ENCODE results near the gene TIMM50.

TIMM50 gene

GRCh38 chr19:39496063-39496462, 15.4 kb downstream of the TIMM50 start:
- TF ChIP-seq, protein P1, sequence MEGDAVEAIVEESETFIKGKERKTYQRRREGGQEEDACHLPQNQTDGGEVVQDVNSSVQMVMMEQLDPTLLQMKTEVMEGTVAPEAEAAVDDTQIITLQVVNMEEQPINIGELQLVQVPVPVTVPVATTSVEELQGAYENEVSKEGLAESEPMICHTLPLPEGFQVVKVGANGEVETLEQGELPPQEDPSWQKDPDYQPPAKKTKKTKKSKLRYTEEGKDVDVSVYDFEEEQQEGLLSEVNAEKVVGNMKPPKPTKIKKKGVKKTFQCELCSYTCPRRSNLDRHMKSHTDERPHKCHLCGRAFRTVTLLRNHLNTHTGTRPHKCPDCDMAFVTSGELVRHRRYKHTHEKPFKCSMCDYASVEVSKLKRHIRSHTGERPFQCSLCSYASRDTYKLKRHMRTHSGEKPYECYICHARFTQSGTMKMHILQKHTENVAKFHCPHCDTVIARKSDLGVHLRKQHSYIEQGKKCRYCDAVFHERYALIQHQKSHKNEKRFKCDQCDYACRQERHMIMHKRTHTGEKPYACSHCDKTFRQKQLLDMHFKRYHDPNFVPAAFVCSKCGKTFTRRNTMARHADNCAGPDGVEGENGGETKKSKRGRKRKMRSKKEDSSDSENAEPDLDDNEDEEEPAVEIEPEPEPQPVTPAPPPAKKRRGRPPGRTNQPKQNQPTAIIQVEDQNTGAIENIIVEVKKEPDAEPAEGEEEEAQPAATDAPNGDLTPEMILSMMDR (IDR thresholded peaks at IDR 0.05; ENCODE audit: low read depth, low read length) = no peak
- no peak overlapping the region for H3K4me3 ChIP-seq (ENCODE audit: low read depth, low read length)

GRCh38 chr19:39497701-39497995, 17.0 kb downstream of the TIMM50 start:
- H3K4me3 ChIP-seq (ENCODE audit: low read depth, low read length) = no peak overlapping the region
- TF ChIP-seq, protein P1 (IDR thresholded peaks at IDR 0.05; ENCODE audit: low read depth, low read length) = 0 out of 2 replicates have a peak, but pooled peaks have one; percentile 9

DNA sequence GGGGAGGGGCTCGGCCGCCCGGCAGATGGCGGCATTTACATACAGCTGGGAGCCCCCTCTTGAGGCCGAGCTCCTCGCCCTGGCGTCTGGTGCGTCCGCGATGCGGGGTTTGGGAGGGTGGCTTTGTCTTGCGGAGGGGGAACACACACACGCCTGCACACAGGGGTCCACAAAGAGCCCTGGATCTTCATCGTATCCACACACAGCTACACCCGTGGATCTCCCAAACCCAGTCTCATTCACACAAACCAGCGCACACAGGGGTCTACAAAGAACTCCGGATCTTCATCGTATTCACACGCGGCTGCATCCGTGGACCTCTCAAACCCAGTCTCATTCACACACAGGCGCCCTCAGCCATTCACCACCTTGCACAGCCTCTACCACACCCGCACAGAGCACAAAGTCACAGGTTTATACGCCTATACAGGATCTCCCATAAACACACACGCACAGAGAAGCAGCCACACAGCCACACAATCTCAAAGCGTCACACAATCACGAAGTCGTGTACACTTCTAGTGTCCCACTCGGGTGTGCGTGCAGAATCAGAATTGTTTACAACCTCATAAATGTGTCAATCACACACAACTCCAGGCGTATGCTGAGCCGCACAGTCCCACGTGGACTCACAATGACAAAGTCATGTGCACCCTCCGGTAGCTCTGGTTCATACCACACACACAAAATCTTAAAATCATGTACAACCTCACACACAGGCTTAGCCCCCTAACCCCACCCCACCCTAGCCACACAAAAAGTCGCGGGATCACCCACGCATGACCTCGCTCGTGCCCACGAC, 17.6 kb downstream of the TIMM50 start:
- 0 out of 2 replicates have a peak overlapping the region, but pooled peaks have one; percentile 8 for H3K4me3 ChIP-seq (ENCODE audit: low read depth, low read length)
- TF ChIP-seq, protein P1 (IDR thresholded peaks at IDR 0.05; ENCODE audit: low read depth, low read length) = no peak

DNA sequence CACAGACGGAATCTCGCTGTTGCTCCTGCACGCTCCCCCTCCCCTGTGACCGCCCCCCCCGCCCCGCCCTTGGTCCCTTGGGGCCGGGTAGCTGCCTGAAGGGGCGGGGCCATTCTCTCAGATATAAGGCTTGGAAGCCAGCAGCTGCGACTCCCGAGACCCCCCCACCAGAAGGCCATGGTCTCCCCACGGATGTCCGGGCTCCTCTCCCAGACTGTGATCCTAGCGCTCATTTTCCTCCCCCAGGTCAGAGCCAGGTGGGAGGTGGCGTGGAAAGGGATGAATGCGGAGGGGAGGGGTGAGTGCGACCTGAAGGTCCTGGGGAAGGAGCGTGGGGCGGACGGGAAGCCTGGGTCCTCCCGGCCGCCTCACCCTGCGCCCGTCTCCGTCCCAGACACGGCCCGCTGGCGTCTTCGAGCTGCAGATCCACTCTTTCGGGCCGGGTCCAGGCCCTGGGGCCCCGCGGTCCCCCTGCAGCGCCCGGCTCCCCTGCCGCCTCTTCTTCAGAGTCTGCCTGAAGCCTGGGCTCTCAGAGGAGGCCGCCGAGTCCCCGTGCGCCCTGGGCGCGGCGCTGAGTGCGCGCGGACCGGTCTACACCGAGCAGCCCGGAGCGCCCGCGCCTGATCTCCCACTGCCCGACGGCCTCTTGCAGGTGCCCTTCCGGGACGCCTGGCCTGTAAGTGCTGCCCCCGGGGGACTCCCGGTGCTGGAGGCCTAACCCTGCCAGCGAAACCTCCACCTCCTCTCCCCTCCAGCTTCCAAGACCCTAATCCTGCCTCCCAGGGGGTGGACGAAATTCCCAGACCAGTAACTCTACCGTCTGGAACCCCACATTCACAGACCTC, 18.4 kb downstream of the TIMM50 start, which contains the start of gene DLL3:
Gene DLL3, plus strand, starts transcription at position 150 of the 845 bp plus-strand sequence. Its CDS starts 28 bp downstream, at position 178.
- H3K4me3 ChIP-seq (ENCODE audit: low read depth, low read length) = 0 out of 2 replicates have a peak within 1 kb of the TSS, but pooled peaks have one; percentile 8

GRCh38 chr19:39499932-39500331, 19.3 kb downstream of the TIMM50 start:
- TF ChIP-seq, protein P1 (IDR thresholded peaks at IDR 0.05; ENCODE audit: low read depth, low read length) = no peak
- H3K4me3 ChIP-seq (ENCODE audit: low read depth, low read length) = no peak overlapping the region

More for the DNA sequence above, 18.4 kb downstream of the TIMM50 start, which contains the start of gene DLL3:
- TF ChIP-seq, protein P1 (IDR thresholded peaks at IDR 0.05; ENCODE audit: low read depth, low read length) = no peak

DNA sequence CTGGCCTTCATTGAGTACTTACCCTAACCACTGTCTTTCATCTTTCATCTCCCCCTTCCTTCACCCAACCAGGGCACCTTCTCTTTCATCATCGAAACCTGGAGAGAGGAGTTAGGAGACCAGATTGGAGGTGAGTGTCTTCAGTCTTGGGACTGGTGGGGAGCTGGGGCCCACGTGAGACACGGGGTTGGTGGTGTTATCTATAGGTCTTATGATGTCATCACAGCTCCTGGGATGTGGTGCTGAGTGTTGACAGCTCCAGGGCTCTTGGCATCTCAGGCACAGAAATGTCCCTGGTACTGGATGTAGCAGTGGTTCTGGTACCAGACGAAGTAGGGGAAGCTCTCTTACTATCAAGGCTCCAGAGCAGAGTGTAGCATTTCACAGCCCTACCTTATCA, 19.9 kb downstream of the TIMM50 start:
- TF ChIP-seq, protein P1 (IDR thresholded peaks at IDR 0.05; ENCODE audit: low read depth, low read length) = no peak
- no peak overlapping the region for H3K4me3 ChIP-seq (ENCODE audit: low read depth, low read length)
